Ovary (tissue), 3 donors: ENCODE data around the gene HS1BP3.

Source experiments
- POLR2A ChIP-seq: fragments of 450-650 bp; IDR thresholded peaks from one replicate; pipeline ENCODE4 v1.6.1; 2017; ENCODE audit warnings: antibody characterized with exemption, mild to moderate bottlenecking, moderate library complexity
- TF ChIP-seq, protein P1 (sequence below), 3 donors: fragments of 450-650 bp in 2 of 3; fragments of 200-600 bp in 1 of 3; IDR thresholded peaks; one replicate each; pipeline versions ENCODE4 v1.5.1 to v1.8.0; 2016 to 2022; ENCODE audit warnings: antibody characterized with exemption in 3 of 3, mild to moderate bottlenecking in 1 of 3
- donor health status: DM: no; HTN: no; CAD: no.

- TF ChIP-seq POLR2A, result no peak
- TF ChIP-seq, protein P1, sequence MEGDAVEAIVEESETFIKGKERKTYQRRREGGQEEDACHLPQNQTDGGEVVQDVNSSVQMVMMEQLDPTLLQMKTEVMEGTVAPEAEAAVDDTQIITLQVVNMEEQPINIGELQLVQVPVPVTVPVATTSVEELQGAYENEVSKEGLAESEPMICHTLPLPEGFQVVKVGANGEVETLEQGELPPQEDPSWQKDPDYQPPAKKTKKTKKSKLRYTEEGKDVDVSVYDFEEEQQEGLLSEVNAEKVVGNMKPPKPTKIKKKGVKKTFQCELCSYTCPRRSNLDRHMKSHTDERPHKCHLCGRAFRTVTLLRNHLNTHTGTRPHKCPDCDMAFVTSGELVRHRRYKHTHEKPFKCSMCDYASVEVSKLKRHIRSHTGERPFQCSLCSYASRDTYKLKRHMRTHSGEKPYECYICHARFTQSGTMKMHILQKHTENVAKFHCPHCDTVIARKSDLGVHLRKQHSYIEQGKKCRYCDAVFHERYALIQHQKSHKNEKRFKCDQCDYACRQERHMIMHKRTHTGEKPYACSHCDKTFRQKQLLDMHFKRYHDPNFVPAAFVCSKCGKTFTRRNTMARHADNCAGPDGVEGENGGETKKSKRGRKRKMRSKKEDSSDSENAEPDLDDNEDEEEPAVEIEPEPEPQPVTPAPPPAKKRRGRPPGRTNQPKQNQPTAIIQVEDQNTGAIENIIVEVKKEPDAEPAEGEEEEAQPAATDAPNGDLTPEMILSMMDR (IDR thresholded peaks at IDR 0.05), result no peak
Observed at GRCh38 chr2:20593072-20594034, 57.5 kb downstream of the HS1BP3 start.
